ENCODE measurements around the gene GRK2.

GRK2 gene

GRCh38 chr11:67283481-67283963, 17.2 kb downstream of the GRK2 start:
- no peak for DNase-seq

GRCh38 chr11:67284811-67285540, 18.7 kb downstream of the GRK2 start:
- DNase-seq, result no peak

GRCh38 chr11:67285541-67286498, 19.5 kb downstream of the GRK2 start:
- DNase-seq, result no peak

- DNase-seq, result no peak
Observed at GRCh38 chr11:67286621-67287333, 20.5 kb downstream of the GRK2 start.

- no peak for DNase-seq
Observed at GRCh38 chr11:67287355-67288197, 21.3 kb downstream of the GRK2 start.

- no peak for DNase-seq
Observed at GRCh38 chr11:67288198-67288451, 21.9 kb downstream of the GRK2 start.

GRCh38 chr11:67288452-67289225, 22.4 kb downstream of the GRK2 start:
- peak; percentile 87 for DNase-seq

GRCh38 chr11:67289226-67289650, 23.0 kb downstream of the GRK2 start, which contains the start of gene ANKRD13D:
Gene ANKRD13D, plus strand, starts transcription at chr11:67289303. Its CDS starts 158 bp downstream, at chr11:67289461.
- DNase-seq, result no peak

GRCh38 chr11:67289651-67290479, 23.6 kb downstream of the GRK2 start:
- DNase-seq, result no peak

GRCh38 chr11:67290801-67291200, 24.5 kb downstream of the GRK2 start:
- DNase-seq, result no peak

- no peak for DNase-seq
Observed at GRCh38 chr11:67291481-67292381, 25.5 kb downstream of the GRK2 start.

GRCh38 chr11:67292671-67293070, 26.4 kb downstream of the GRK2 start:
- no peak for DNase-seq

GRCh38 chr11:67293090-67293489, 26.8 kb downstream of the GRK2 start:
- DNase-seq, result no peak

- DNase-seq, result no peak
Observed at GRCh38 chr11:67295846-67296245, 29.6 kb downstream of the GRK2 start.

- DNase-seq, result no peak
Observed at GRCh38 chr11:67298786-67299185, 32.5 kb downstream of the GRK2 start.

GRCh38 chr11:67299471-67300191, 33.4 kb downstream of the GRK2 start:
- DNase-seq, result no peak

- DNase-seq, result no peak
Observed at GRCh38 chr11:67300256-67300755, 34.0 kb downstream of the GRK2 start.

- DNase-seq, result no peak
Observed at GRCh38 chr11:67300756-67301312, 34.6 kb downstream of the GRK2 start.

Data from T1000 (cell line).